Measurements from ENCODE around the gene KBTBD7.

Gene KBTBD7

DNA sequence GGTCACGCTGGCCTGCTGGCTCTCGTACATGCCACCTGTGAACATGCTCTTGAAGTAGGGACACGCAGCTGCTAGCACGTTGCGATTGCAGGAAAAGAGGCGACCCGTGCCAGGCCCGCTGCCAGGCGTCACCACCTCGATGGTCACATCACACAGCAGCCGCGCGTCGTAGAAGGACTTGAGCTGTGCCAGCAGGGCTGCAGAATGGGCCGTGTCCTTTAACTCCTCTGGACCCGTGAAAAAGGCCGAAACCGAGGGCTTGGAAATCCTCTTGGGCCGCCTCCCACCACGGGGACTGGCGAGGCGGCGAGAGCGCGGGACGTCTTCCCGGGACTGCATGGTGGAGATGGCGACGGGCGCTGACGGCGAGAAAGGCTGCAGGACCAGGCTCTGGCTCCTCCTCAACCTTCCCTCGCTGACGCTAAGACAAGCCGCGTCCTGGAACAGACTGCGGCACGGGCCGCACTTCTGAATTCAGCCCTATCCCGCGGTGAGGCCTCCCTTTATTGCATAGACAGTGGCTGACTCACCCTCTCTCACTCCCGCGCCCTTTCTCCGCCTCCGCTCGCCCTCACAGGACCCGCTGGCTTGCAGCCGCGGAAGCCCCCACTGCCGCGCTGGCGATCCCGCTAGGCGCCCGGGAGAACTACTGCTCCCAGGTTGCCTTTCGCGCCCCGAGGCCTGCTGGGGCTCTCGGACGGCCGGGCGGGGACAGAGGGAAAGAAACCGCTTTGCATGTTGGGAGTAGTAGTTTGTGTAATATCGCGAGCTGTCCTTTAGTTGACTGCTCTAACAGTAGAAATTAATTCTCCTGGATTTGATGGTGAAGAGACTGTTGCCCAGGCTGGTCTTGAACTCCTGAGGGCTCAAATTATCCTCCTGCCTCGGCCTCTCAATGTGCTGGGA is at the start of gene KBTBD7:
Gene KBTBD7 (minus strand): TSS at position 651 of the 906 bp plus-strand sequence. CDS start 312 bp downstream, at position 339.
- peak; percentile 93 for DNase-seq (ENCODE audit: low spot score)

GRCh38 chr13:41241626-41242025 is 47.3 kb upstream of the KBTBD7 start:
- DNase-seq (ENCODE audit: low spot score): no peak

GRCh38 chr13:41236369-41236768 is 42.0 kb upstream of the KBTBD7 start:
- no peak for DNase-seq (ENCODE audit: low spot score)

DNA sequence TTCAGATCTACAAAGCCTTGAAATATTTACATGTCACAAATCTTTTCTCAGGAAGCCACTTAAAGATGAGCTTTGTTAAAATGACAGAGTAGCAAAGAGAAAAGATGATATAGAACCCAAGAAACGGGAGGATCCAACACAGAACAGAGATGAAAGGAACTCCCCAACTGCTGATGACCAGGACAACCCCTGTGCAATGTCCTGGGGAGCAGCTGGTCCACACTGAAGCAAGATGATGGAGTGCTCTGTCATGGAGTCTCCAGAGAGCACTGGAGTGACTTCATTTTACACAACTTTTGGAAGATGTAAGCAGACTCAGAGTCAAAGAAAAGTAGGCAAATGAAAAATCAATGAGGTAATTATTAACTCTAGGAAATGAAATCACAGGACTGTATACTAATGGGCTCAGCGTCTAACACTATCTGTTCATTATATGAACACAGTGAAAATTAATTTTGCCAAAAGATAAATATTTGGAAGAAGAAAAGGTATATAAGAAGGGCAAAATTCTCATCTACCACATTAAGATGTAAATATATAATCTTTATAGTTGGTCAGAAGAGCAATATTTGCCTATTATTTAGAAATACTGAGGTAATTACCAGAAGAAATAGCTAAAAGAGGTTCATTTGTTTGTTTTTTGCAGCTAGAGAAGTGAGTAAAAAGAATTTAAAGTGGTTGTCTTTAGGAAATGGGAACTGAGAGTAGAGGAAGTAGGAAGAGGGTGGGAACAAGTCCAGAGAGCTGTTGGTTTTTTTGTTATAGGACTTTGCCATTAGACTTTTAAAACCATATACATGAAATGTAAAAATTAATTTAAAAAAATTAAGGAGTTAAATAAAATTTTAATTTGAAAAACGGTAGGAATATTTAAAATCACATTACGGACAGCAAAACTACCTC is 38.5 kb upstream of the KBTBD7 start:
- DNase-seq (ENCODE audit: low spot score): peak; percentile 7

DNA sequence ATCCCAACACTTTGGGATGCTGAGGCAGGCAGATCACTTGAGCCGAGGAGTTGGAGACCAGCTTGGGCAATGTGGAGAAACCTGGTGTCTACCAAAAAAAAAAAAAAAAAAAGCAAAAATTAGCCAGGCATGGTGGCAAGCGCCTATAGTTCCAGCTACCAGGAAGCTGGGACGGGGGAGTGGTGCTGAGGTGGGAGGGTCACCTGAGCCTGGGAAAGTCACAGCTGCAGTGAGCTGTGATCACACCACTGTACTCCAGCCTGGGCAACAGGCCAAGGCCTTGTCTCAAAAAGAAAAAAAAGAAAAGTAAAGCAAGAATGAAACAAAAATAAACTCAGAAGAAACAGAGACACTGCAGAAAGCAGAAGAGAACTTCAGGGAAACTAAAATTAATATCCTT is 37.4 kb upstream of the KBTBD7 start:
- no peak for DNase-seq (ENCODE audit: low spot score)

DNA sequence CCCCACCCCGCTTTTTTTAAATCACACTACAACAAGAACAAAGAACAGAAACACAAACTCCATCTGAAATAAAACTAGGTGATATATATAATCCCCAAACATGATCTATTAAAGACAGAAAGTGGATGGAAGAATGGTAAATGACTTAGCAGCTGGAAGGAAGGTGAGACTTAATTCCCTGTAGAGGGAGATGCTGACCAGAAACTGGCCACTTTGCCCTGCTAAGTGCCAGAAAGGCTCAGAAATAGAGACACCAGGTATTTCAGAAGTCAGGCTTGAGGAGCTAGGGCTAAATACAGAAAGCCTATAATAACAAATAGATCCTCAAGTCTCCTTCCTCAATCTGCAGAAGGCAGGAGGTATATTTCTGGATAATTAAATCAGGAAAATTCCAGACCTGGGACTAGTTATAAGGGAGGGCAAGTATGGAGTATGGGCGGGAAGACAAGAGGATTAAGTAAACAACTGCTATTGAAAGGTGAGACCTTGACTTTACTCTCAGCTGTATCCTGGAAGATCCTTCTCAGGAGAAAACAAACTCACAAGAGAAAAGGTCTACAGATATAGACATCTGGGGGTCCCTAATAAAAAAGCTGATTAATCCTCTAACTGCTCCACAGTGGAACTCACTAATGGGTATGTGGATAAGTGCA is 36.8 kb upstream of the KBTBD7 start:
- no peak for DNase-seq (ENCODE audit: low spot score)

GRCh38 chr13:41229356-41229755 is 35.0 kb upstream of the KBTBD7 start:
- DNase-seq (ENCODE audit: low spot score): no peak

DNA sequence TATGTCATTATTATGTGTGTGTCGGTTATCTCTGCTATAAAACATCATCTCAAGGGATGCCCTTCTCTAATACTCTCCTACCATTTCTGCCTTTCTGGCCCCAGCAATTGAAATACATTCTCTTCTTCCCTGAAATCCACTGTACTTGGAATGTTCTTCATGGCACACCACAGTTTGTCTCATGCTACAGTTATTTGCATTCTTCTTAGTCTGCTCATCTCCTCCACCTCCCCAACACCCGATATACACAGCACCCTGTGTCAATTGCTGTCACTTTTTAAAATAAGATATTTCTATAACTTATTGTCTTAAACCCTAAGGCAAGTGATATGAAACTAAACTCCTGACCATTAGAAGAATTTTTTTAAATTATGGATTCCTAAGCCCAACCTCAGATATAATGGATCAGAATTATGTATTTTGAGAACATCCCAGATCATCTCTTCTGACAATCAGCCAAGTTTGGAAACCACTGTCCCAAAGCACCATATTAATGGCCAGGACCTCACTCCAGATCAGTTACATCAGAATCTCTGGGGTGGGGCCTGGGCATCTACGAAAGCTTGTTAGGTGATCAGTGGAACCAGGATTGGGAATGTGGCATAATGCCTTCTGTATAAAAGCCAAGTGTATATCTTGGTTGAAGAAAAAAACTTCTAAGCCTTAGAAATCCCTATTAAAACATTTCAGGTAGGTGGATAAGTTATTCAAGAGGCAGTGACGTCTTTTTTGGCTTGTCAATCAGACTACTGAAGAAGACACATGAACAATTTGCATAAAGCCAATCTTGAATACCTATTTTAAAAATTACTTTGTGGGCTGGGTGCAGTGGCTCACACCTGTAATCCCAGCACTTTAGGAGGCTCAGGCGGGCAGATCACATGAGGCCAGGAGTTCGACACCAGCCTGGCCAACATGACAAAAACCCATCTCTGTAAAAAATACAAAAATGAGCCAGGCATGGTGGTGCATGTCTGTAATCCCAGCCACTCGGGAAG is 30.0 kb upstream of the KBTBD7 start:
- no peak for DNase-seq (ENCODE audit: low spot score)

GRCh38 chr13:41222259-41222852 is 28.0 kb upstream of the KBTBD7 start:
- DNase-seq (ENCODE audit: low spot score): peak; percentile 41

GRCh38 chr13:41220401-41220800 is 26.0 kb upstream of the KBTBD7 start:
- no peak for DNase-seq (ENCODE audit: low spot score)

DNA sequence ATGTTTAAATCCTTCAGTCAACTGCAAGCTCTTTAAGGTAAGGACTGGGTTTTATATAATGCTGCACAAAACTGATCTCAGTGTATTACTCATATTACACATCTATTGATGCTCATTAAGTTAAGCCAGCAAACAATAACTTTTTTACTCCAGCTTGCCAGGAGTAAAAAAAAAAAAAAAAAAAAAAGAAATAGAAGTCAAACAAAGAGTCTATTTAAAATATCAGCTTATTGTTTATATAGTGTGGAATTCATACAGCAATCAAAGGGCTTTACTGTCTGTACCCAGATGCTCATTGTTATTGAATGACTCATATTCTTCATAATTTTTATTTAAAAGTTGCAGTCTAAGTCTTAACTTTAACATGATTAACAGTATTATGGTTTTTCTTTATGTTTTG is 21.8 kb upstream of the KBTBD7 start:
- no peak for DNase-seq (ENCODE audit: low spot score)

- no peak for DNase-seq (ENCODE audit: low spot score)
Measured at GRCh38 chr13:41213919-41214318, 19.6 kb upstream of the KBTBD7 start.

GRCh38 chr13:41213316-41213715 is 18.9 kb upstream of the KBTBD7 start:
- no peak for DNase-seq (ENCODE audit: low spot score)

DNA sequence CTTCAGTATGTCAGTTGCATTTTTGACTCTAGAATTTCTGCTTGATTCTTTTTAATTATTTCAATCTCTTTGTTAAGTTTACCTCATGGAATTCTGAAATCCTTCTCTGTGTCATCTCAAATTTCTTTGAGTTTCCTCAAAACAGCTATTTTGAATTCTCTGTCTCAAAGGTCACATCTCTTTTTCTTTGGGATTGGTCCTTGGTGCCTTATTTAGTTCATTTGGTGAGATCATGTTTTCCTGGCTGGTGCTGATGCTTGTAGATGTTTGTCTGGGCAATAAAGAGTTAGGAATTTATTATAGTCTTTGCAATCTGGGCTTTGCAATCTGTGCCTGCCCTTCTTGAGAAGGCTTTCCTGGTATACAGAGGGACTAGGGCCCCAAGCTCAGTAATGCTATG is 18.5 kb upstream of the KBTBD7 start:
- no peak for DNase-seq (ENCODE audit: low spot score)

DNA sequence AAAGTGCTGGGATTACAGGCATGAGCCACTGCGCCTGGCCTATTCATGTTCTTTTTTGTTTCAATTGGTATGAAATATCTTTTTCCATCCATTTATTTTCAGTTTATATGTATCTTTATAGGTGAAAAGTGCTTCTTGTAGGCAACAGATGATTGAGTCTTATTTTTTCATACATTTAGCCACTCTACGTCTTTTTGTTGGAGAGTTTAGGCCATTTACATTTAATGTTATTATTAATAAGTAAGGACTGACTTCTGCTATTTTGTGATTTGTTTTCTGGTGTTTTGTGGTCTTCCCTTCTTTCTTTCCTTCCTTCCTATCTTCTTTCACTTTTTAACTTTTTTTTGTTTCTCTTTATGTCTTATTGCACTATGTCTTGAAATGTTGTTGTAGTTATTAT is 16.7 kb upstream of the KBTBD7 start:
- DNase-seq (ENCODE audit: low spot score): no peak

- no peak for DNase-seq (ENCODE audit: low spot score)
Measured at GRCh38 chr13:41206467-41206866, 12.1 kb upstream of the KBTBD7 start.

DNA sequence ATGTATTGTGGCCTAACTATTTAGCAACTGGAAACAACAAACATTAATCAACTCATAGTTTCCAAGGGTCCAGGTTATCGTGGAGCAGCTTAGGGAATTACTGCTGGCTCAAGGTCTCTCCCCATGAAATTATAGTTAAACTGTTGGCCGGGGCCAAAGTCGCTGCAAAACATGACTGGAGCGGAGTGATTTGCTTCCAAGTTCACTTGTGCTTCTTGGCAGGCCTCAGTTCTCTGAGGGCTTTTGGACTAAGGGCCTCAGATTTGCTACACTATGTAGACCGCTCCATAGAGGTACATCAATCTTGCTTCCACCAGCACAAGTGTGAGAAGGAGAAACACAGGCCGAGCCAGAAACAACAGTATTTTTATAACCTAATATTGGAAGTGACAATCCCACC is 9.4 kb upstream of the KBTBD7 start:
- no peak for DNase-seq (ENCODE audit: low spot score)

GRCh38 chr13:41200126-41200525 is 5.8 kb upstream of the KBTBD7 start:
- no peak for DNase-seq (ENCODE audit: low spot score)

DNA sequence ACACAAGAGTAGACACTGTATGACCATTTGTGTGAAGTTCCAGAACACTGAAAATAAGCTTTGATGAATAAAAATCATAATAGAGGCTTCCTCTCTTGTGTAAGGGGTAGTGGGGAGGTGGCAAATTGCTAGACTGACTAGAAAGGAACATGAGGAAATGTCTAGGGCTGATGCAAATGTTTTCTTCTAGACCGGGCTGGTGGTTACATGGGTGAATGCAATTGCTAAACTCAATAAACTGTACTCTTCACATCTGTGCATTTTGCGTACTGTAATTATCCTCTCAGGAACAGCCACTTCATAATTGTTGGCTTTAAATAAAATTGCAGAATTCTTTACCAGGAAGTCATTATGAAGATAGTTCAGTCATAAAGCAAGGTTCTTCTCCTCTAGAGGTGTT is 5.2 kb upstream of the KBTBD7 start:
- no peak for DNase-seq (ENCODE audit: low spot score)

- DNase-seq (ENCODE audit: low spot score): no peak
Measured at GRCh38 chr13:41199079-41199478, 4.7 kb upstream of the KBTBD7 start.

- DNase-seq (ENCODE audit: low spot score): no peak
Measured at GRCh38 chr13:41196620-41197019, 2.3 kb upstream of the KBTBD7 start.
